KMS-11 (cell line): ENCODE measurements around the gene CTDSPL2.

Source experiments
- H2AFZ ChIP-seq: fragments of 200-600 bp; sonication (generic); 2 replicates; pipeline ENCODE4 v1.6.1; 2016; ENCODE audit warnings: antibody characterized with exemption, mixed run types, low read depth
- H3K27ac ChIP-seq: fragments of 200-600 bp; sonication (generic); 2 replicates; pipeline ENCODE4 v1.6.1; 2016; ENCODE audit warnings: mild to moderate bottlenecking, mixed run types
- H3K27me3 ChIP-seq: fragments of 200-600 bp; sonication (generic); 2 replicates; pipeline ENCODE4 v1.6.1; 2017; ENCODE audit warnings: mild to moderate bottlenecking, low read depth, mixed run types, moderate library complexity; ENCODE audit not compliant: insufficient read depth
- H3K36me3 ChIP-seq: fragments of 200-600 bp; sonication (generic); 2 replicates; pipeline ENCODE4 v1.6.1; 2017; ENCODE audit warnings: mild to moderate bottlenecking, mixed run types; ENCODE audit not compliant: insufficient read depth
- H3K4me1 ChIP-seq: fragments of 200-600 bp; sonication (generic); 2 replicates; pipeline ENCODE4 v1.6.1; 2016; ENCODE audit warnings: mild to moderate bottlenecking, low read depth, mixed run types; ENCODE audit not compliant: poor library complexity, severe bottlenecking
- H3K4me2 ChIP-seq: fragments of 200-600 bp; sonication (generic); 2 replicates; pipeline ENCODE4 v1.7.0; 2016; ENCODE audit warnings: mild to moderate bottlenecking, mixed run types
- H3K4me3 ChIP-seq: fragments of 200-600 bp; sonication (generic); IDR thresholded peaks from 2 replicates; pipeline ENCODE4 v1.6.1; 2017; ENCODE audit warnings: low read depth, low read length, mixed read lengths; ENCODE audit not compliant: insufficient read depth
- H3K79me2 ChIP-seq: fragments of 200-600 bp; sonication (generic); 2 replicates; pipeline ENCODE4 v1.6.1; 2016; ENCODE audit warnings: low read depth, mixed run types; ENCODE audit not compliant: insufficient read depth
- H3K9ac ChIP-seq: fragments of 200-600 bp; sonication (generic); 2 replicates; pipeline ENCODE4 v1.6.1; 2016; ENCODE audit warnings: mild to moderate bottlenecking, mixed run types
- H4K20me1 ChIP-seq: fragments of 200-600 bp; sonication (generic); 2 replicates; pipeline ENCODE4 v1.6.1; 2016; ENCODE audit warnings: mild to moderate bottlenecking, mixed run types; ENCODE audit not compliant: insufficient read depth
- TF ChIP-seq, protein P1 (sequence below): fragments of 200-600 bp; sonication (generic); conservative IDR thresholded peaks from 2 replicates; pipeline ENCODE4 v1.6.1; 2017; ENCODE audit warnings: low read depth, mild to moderate bottlenecking, antibody characterized with exemption, low read length, moderate library complexity, mixed read lengths

The CTDSPL2 gene

DNA sequence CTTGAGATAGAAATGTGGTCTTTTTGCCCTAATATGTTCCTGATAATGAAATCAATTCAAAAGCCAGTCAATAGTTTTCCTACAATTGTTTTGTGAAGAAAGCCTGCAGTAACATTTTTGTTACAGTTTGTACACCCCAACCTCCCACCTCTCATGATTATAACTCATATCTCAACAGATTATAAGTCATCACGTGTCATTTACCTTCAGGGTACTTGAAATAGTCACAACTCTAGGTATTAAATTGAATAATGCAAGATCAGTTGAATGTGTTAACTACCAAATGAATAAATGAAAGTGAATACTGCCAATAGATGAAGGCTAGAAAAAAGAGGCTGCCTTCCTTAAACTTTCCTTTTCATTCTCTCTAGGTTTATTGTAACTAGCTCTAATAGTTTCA lies 32.9 kb upstream of the CTDSPL2 start:
- Histone ChIP-seq H3K4me1 (peaks cover 7% of the 10 kb centered on the region), H3K4me2 (no peak overlapping the region), H3K4me3 (no peak overlapping the region), H3K27ac (0 out of 2 replicates have a peak overlapping the region, but pooled peaks have one; percentile 9), H2AFZ (no peak overlapping the region), H3K27me3 (no peaks in the 10 kb centered on the region), H3K9ac (no peak overlapping the region), H3K36me3 (no peaks in the 10 kb centered on the region), H3K79me2 (no peaks in the 10 kb centered on the region), H4K20me1 (no peaks in the 10 kb centered on the region)
- TF ChIP-seq, protein P1, sequence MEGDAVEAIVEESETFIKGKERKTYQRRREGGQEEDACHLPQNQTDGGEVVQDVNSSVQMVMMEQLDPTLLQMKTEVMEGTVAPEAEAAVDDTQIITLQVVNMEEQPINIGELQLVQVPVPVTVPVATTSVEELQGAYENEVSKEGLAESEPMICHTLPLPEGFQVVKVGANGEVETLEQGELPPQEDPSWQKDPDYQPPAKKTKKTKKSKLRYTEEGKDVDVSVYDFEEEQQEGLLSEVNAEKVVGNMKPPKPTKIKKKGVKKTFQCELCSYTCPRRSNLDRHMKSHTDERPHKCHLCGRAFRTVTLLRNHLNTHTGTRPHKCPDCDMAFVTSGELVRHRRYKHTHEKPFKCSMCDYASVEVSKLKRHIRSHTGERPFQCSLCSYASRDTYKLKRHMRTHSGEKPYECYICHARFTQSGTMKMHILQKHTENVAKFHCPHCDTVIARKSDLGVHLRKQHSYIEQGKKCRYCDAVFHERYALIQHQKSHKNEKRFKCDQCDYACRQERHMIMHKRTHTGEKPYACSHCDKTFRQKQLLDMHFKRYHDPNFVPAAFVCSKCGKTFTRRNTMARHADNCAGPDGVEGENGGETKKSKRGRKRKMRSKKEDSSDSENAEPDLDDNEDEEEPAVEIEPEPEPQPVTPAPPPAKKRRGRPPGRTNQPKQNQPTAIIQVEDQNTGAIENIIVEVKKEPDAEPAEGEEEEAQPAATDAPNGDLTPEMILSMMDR: no peak

DNA sequence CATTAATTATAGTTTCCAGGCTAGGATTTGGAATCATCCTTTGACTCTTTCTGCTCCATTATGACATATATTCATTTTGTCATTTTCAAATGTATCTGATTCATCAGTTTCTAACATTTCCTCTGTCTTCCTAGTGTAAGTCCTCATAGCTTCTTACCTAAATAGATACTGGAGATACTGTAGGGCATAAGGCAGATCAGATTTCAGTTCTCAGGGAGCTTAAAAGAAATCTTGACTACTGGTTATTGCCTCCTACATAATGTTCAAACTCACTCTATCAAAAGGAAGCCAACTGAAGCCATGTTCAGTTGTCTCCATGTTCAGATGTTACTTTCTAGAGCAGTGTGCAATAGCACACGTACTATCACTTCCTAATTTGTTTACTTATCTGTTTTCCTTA lies 29.6 kb upstream of the CTDSPL2 start:
- Histone ChIP-seq H3K4me1 (peaks cover 7% of the 10 kb centered on the region), H3K27me3 (no peaks in the 10 kb centered on the region), H4K20me1 (no peaks in the 10 kb centered on the region), H3K79me2 (no peaks in the 10 kb centered on the region), H3K4me2 (no peak overlapping the region), H3K36me3 (no peaks in the 10 kb centered on the region), H3K4me3 (no peak overlapping the region), H2AFZ (no peak overlapping the region), H3K9ac (no peak overlapping the region), H3K27ac (peak overlapping the region; percentile 7; the same call in 1 of the 2 replicates)
- TF ChIP-seq, protein P1: no peak

DNA sequence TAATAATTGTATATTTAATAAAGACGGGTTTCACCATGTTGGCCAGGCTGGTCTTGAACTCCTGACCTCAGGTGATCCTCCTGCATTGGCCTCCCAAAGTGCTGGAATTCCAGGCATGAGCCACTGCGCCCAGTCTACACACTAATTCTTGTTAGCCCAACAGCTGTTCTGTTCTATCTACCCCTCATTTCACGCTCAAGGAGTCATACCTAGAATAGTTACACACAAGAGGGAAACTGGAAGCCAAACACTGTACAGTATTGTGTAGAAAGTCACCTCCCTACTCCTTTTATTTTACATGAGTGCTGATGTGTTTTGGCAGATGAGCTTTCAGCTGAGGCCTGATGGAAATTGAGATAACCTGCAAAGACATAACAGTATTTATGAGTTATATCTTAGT lies 13.4 kb upstream of the CTDSPL2 start:
- no peaks in the 10 kb centered on the region for H3K36me3 ChIP-seq
- H3K79me2 ChIP-seq: no peaks in the 10 kb centered on the region
- H3K4me3 ChIP-seq: no peak overlapping the region
- no peak overlapping the region for H2AFZ ChIP-seq
- H3K27ac ChIP-seq: no peak overlapping the region
- H3K9ac ChIP-seq: no peak overlapping the region
- no peaks in the 10 kb centered on the region for H4K20me1 ChIP-seq
- H3K4me1 ChIP-seq: no peaks in the 10 kb centered on the region
- no peaks in the 10 kb centered on the region for H3K27me3 ChIP-seq
- H3K4me2 ChIP-seq: no peak overlapping the region
- TF ChIP-seq, protein P1: no peak

DNA sequence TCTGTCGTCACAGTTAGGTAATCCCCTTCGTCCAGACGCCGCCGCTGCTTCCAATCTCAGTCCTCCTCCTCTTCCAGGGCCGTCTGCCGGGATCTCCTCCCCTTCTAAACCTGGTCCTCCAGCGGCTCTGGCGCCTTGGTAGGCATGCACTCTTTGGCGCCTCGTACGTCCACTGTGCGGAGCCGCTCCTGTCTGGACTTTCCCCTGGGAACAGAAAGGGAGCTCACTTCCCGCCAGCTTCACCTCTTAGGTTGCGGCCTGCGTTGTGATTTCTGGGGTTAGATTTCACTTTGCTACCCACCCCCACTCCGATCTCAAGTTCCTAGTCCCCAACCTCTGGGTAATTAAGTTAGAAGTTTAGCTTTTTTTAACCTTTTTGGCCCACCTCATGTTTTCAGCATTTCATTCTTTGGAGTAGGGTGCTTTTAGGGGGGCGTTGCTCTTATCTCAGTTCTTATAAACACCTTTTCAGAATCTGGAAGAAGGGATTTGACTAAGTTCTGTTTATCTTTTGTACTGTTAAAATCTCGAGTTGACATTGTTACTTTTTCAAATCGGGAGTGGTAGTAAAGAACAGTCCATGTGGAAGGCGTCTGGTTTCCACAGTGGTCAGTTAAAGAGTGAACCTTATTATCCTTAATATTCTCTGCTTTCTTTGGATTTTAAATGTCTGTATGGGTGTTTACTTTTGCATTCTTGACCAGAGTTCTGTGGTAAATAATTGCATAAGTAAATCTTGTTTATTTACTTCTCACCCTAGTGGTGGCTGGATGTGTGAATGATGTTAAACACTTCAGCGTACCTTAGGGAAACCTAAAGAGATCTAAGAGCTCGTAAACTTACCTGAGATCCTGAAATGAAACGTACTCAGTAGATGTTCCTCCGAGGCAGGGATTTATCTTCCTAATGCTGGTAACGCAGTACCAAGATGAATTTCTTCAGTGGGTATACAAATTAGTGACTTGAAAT lies 611 bp downstream of the CTDSPL2 start:
- Histone ChIP-seq H3K9ac (peak overlapping the region; percentile 93), H3K4me2 (peak overlapping the region; percentile 45), H3K27ac (peak overlapping the region; percentile 98), H4K20me1 (peaks cover 4% of the 10 kb centered on the region; the same call in 1 of the 2 replicates), H3K4me3 (no peak overlapping the region), H3K4me1 (peaks cover 26% of the 10 kb centered on the region), H3K36me3 (no peaks in the 10 kb centered on the region), H3K27me3 (no peaks in the 10 kb centered on the region), H2AFZ (peak overlapping the region; percentile 93), H3K79me2 (peaks cover 55% of the 10 kb centered on the region)
- TF ChIP-seq, protein P1: 0 out of 2 replicates have a peak, but pooled peaks have one; percentile 26
